CD4-positive, alpha-beta memory T cell (primary cell): ENCODE measurements around the gene TP53BP2. TPM values are rescaled to one million over a fixed set of nuclear protein-coding genes. Genes with fewer than 3 reads are reported as not detected.

Experiments used
- CTCF ChIA-PET: fragments of 350-600 bp; sonication (Branson Sonifier 250); formaldehyde crosslinking; loops from one replicate; lab custom pipeline; 2021; ENCODE audit warnings: inconsistent platforms; ENCODE audit not compliant: partially characterized antibody; lab: Charles Lee
- POLR2A ChIA-PET: fragments of 350-600 bp; sonication (Branson Sonifier 250); formaldehyde crosslinking; loops from one replicate; lab custom pipeline; 2021; ENCODE audit not compliant: partially characterized antibody; lab: Charles Lee
- DNase-seq, 5 donors: peaks; one replicate each; pipeline versions ENCODE4 v3.0.0 to v3.0.0-alpha.2; 2020 to 2022; ENCODE audit warnings: mixed read lengths in 1 of 5
- H3K27ac ChIP-seq: one replicate; pipeline ENCODE4 v1.7.0; 2013; ENCODE audit warnings: low read depth, low read length
- H3K27me3 ChIP-seq: 2 replicates; pipeline ENCODE4 v1.7.0; 2013; ENCODE audit warnings: mild to moderate bottlenecking, low read length, moderate library complexity; ENCODE audit not compliant: insufficient read depth
- H3K36me3 ChIP-seq: 2 replicates; pipeline ENCODE4 v1.7.0; 2013; ENCODE audit warnings: mild to moderate bottlenecking, low read length, moderate library complexity; ENCODE audit not compliant: insufficient read depth
- H3K4me1 ChIP-seq: 2 replicates; pipeline ENCODE4 v1.7.0; 2013; ENCODE audit warnings: mild to moderate bottlenecking, low read length, moderate library complexity; ENCODE audit not compliant: insufficient read depth
- H3K4me3 ChIP-seq, 2 donors: one replicate each; pipeline ENCODE4 v1.7.0; 2013; ENCODE audit warnings: low read length in 2 of 2, mild to moderate bottlenecking in 1 of 2
- H3K9me3 ChIP-seq, 2 donors: one replicate each; pipeline ENCODE4 v1.7.0; 2013; ENCODE audit warnings: low read length in 2 of 2, control low read depth in 1 of 2; ENCODE audit not compliant: control insufficient read depth in 1 of 2
- H3K27ac Mint-ChIP-seq, 7 donors: one replicate each; pipeline ENCODE4 v1.8.0; 2020 to 2021; ENCODE audit warnings: mixed read lengths in 7 of 7, mild to moderate bottlenecking in 6 of 7, inconsistent platforms in 3 of 7, moderate library complexity in 3 of 7
- H3K27me3 Mint-ChIP-seq, 2 donors: one replicate each; pipeline ENCODE4 v1.8.0; 2020 to 2021; ENCODE audit warnings: mixed read lengths in 2 of 2
- H3K36me3 Mint-ChIP-seq, 2 donors: one replicate each; pipeline ENCODE4 v1.8.0; 2020 to 2021; ENCODE audit warnings: mixed read lengths in 2 of 2, inconsistent platforms in 1 of 2, mild to moderate bottlenecking in 1 of 2
- H3K4me1 Mint-ChIP-seq, 4 donors: one replicate each; pipeline ENCODE4 v1.8.0; 2020 to 2021; ENCODE audit warnings: mixed read lengths in 4 of 4, mild to moderate bottlenecking in 1 of 4
- H3K4me3 Mint-ChIP-seq, 8 donors: one replicate each; pipeline ENCODE4 v1.8.0; 2020 to 2021; ENCODE audit warnings: mixed read lengths in 8 of 8, mild to moderate bottlenecking in 7 of 8, moderate library complexity in 6 of 8, inconsistent platforms in 3 of 8
- H3K9me3 Mint-ChIP-seq, 8 donors: one replicate each; pipeline ENCODE4 v1.8.0; 2020 to 2021; ENCODE audit warnings: mixed read lengths in 8 of 8, mild to moderate bottlenecking in 5 of 8, inconsistent platforms in 3 of 8, moderate library complexity in 1 of 8
- intact Hi-C: fragments of 100-400 bp; cut with micrococcal nuclease; formaldehyde crosslinking; loops from one replicate; pipeline ENCODE4 v1.15.1; 2023
- polyA plus RNA-seq, 2 donors: library from polyadenylated mRNA; unstranded; fragments of 300-500 nt; fragmentation: Illumina TruSeq; gene quantifications; one replicate each; pipeline ENCODE4 v1.2.3, GENCODE V29; 2021
- total RNA-seq, 2 experiments: library from RNA; stranded (reverse); gene quantifications; one replicate each; pipeline ENCODE4 v1.2.3, GENCODE V29; 2021

The TP53BP2 gene
- total and polyA plus RNA-seq, 4 experiments from 2014 or later = 8.5 to 49.8 (median 33.8) TPM

- Histone ChIP-seq H3K4me1 (peaks cover 52% of the 10 kb centered on the region), H3K27me3 (no peaks in the 10 kb centered on the region), H3K9me3 (no peaks in the 10 kb centered on the region), H3K36me3 (peaks cover 25% of the 10 kb centered on the region), H3K4me3 (no peak overlapping the region), H3K27ac (no peak overlapping the region)
- DNase-seq = no peak
- Mint-ChIP-seq H3K9me3 (no peaks in the 10 kb centered on the region), H3K36me3 (peaks cover 35 to 58% of the 10 kb centered on the region in 2 donors), H3K27me3 (no peaks in the 10 kb centered on the region), H3K4me3 (no peak overlapping the region), H3K4me1 (peaks cover 31 to 69% (median 50%) of the 10 kb centered on the region in 4 donors), H3K27ac (peak overlapping the region; percentile 57 to 78 (median 68))
- intact Hi-C loops = no loop called here
- ChIA-PET POLR2A (interaction anchor here (0.5 kb wide), 1 partner anchor 25 kb away, joined by 3 read pairs; no protein-coding TSS in a partner anchor), CTCF (interaction anchor here (0.7 to 1.2 kb wide), 3 partner anchors 16 to 35 kb away, joined by 3 to 4 read pairs (median 3); no protein-coding TSS in a partner anchor)
Observed at GRCh38 chr1:223732993-223733798, 112.6 kb downstream of the TP53BP2 start.

- peaks cover 71% of the 10 kb centered on the region for H3K4me1 ChIP-seq
- Mint-ChIP-seq H3K4me3 (peak overlapping the region in 1 of 8 donors; percentile 52), H3K27ac (peak overlapping the region in 6 of 7 donors; percentile 74 to 92 (median 84)), H3K36me3 (peaks cover 41 to 69% of the 10 kb centered on the region in 2 donors), H3K9me3 (no peaks in the 10 kb centered on the region), H3K27me3 (no peaks in the 10 kb centered on the region), H3K4me1 (peaks cover 45 to 84% (median 64%) of the 10 kb centered on the region in 4 donors)
- no peaks in the 10 kb centered on the region for H3K27me3 ChIP-seq
- intact Hi-C loops = no loop called here
- ChIA-PET POLR2A (interaction anchor here (1.1 to 1.8 kb wide), 3 partner anchors 11 to 19 kb away, joined by 3 to 7 read pairs (median 6); partner anchors contain the start of gene CAPN2), CTCF (interaction anchor here (0.8 to 17.3 kb wide), 5 partner anchors 17 to 33 kb away, joined by 3 to 233 read pairs (median 5); partner anchors contain the start of gene CAPN2)
- H3K4me3 ChIP-seq = no peak overlapping the region
- DNase-seq = no peak
- peaks cover 22% of the 10 kb centered on the region for H3K36me3 ChIP-seq
- H3K27ac ChIP-seq = no peak overlapping the region
- H3K9me3 ChIP-seq = no peaks in the 10 kb centered on the region
Observed at GRCh38 chr1:223731133-223731770, 114.5 kb downstream of the TP53BP2 start.

- CTCF ChIA-PET = interaction anchor here (0.8 to 17.3 kb wide), 7 partner anchors 12 to 34 kb away, joined by 3 to 233 read pairs (median 5); partner anchors contain the start of gene CAPN2
- no peak for DNase-seq
- H3K27me3 Mint-ChIP-seq = no peaks in the 10 kb centered on the region
- peaks cover 50 to 85% (median 67%) of the 10 kb centered on the region in 4 donors for H3K4me1 Mint-ChIP-seq
- H3K4me3 Mint-ChIP-seq = peak overlapping the region in 1 of 8 donors; percentile 2
- Histone ChIP-seq H3K4me1 (peaks cover 78% of the 10 kb centered on the region), H3K27ac (no peak overlapping the region), H3K4me3 (no peak overlapping the region), H3K27me3 (no peaks in the 10 kb centered on the region), H3K36me3 (peaks cover 22% of the 10 kb centered on the region), H3K9me3 (no peaks in the 10 kb centered on the region)
- peak overlapping the region; percentile 6 to 92 (median 83) for H3K27ac Mint-ChIP-seq
- POLR2A ChIA-PET = interaction anchor here (0.7 to 1.8 kb wide), 4 partner anchors 10 to 81 kb away, joined by 3 to 7 read pairs (median 4); partner anchors contain the start of gene CAPN2
- intact Hi-C loops = no loop called here
- peaks cover 41 to 68% of the 10 kb centered on the region in 2 donors for H3K36me3 Mint-ChIP-seq
- no peaks in the 10 kb centered on the region for H3K9me3 Mint-ChIP-seq
Observed at GRCh38 chr1:223730479-223731132, 115.1 kb downstream of the TP53BP2 start.

- ChIA-PET CTCF (interaction anchor here (0.8 to 17.3 kb wide), 5 partner anchors 11 to 34 kb away, joined by 3 to 233 read pairs (median 5); no protein-coding TSS in a partner anchor), POLR2A (interaction anchor here (0.7 to 6.0 kb wide), 2 partner anchors 13 to 82 kb away, joined by 3 to 62 read pairs; no protein-coding TSS in a partner anchor)
- Histone ChIP-seq H3K36me3 (peaks cover 22% of the 10 kb centered on the region), H3K27ac (no peak overlapping the region), H3K4me3 (no peak overlapping the region), H3K4me1 (peaks cover 83% of the 10 kb centered on the region), H3K9me3 (no peaks in the 10 kb centered on the region), H3K27me3 (no peaks in the 10 kb centered on the region)
- Mint-ChIP-seq H3K4me3 (peak overlapping the region in 1 of 8 donors; percentile 10), H3K27ac (peak overlapping the region; percentile 5 to 92 (median 66)), H3K4me1 (peaks cover 52 to 90% (median 72%) of the 10 kb centered on the region in 4 donors), H3K27me3 (no peaks in the 10 kb centered on the region), H3K36me3 (peaks cover 41 to 72% of the 10 kb centered on the region in 2 donors), H3K9me3 (no peaks in the 10 kb centered on the region)
- intact Hi-C loops = no loop called here
- no peak for DNase-seq
Observed at GRCh38 chr1:223729906-223730305, 115.8 kb downstream of the TP53BP2 start.

Other genes with a start within 250 kb of the TP53BP2 start
- gene CAPN8, start 180.2 kb downstream of the TP53BP2 start, total RNA-seq = under 1 TPM; 0.32 to 0.55 TPM
- gene CAPN8, start 180.2 kb downstream of the TP53BP2 start, polyA plus RNA-seq = under 1 TPM in 1 of 2 donors, not detected in 1; 0.33 TPM
- 100 to 1,000 TPM; 178 to 180 TPM for gene CAPN2, start 133.4 kb downstream of the TP53BP2 start, total RNA-seq
- gene CAPN2, start 133.4 kb downstream of the TP53BP2 start, polyA plus RNA-seq = 100 to 1,000 TPM; 146 to 231 TPM